ENCODE data around the gene PIK3C2A.

DNA sequence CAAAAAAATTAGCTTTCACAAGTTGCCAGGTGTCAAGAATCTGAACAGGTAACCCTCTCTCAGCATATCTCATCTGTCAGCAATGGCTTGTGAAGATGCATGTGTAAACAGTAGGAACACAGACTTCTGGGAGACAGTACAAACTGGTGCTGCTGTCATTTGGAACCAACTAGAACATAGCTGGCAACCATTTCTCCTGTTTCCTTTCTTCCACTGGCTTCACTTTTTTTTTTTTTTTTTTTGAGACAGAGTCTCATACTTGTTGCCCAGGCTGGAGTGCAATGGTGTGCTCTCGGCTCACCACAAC is 2.1 kb upstream of the PIK3C2A start:
- TF ChIP-seq, protein P1, sequence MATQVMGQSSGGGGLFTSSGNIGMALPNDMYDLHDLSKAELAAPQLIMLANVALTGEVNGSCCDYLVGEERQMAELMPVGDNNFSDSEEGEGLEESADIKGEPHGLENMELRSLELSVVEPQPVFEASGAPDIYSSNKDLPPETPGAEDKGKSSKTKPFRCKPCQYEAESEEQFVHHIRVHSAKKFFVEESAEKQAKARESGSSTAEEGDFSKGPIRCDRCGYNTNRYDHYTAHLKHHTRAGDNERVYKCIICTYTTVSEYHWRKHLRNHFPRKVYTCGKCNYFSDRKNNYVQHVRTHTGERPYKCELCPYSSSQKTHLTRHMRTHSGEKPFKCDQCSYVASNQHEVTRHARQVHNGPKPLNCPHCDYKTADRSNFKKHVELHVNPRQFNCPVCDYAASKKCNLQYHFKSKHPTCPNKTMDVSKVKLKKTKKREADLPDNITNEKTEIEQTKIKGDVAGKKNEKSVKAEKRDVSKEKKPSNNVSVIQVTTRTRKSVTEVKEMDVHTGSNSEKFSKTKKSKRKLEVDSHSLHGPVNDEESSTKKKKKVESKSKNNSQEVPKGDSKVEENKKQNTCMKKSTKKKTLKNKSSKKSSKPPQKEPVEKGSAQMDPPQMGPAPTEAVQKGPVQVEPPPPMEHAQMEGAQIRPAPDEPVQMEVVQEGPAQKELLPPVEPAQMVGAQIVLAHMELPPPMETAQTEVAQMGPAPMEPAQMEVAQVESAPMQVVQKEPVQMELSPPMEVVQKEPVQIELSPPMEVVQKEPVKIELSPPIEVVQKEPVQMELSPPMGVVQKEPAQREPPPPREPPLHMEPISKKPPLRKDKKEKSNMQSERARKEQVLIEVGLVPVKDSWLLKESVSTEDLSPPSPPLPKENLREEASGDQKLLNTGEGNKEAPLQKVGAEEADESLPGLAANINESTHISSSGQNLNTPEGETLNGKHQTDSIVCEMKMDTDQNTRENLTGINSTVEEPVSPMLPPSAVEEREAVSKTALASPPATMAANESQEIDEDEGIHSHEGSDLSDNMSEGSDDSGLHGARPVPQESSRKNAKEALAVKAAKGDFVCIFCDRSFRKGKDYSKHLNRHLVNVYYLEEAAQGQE (IDR thresholded peaks at IDR 0.05; ENCODE audit: low read depth, low read length), result no peak
- TF ChIP-seq, protein P2, sequence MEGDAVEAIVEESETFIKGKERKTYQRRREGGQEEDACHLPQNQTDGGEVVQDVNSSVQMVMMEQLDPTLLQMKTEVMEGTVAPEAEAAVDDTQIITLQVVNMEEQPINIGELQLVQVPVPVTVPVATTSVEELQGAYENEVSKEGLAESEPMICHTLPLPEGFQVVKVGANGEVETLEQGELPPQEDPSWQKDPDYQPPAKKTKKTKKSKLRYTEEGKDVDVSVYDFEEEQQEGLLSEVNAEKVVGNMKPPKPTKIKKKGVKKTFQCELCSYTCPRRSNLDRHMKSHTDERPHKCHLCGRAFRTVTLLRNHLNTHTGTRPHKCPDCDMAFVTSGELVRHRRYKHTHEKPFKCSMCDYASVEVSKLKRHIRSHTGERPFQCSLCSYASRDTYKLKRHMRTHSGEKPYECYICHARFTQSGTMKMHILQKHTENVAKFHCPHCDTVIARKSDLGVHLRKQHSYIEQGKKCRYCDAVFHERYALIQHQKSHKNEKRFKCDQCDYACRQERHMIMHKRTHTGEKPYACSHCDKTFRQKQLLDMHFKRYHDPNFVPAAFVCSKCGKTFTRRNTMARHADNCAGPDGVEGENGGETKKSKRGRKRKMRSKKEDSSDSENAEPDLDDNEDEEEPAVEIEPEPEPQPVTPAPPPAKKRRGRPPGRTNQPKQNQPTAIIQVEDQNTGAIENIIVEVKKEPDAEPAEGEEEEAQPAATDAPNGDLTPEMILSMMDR (IDR thresholded peaks at IDR 0.05), result no peak
- TF ChIP-seq RFX5 (IDR thresholded peaks at IDR 0.05; ENCODE audit: low read length), result no peak
- no peak for TF ChIP-seq FOXJ3 (CRISPR knock-in tag; IDR thresholded peaks at IDR 0.05)
- no peak for TF ChIP-seq RAD21 (IDR thresholded peaks at IDR 0.05; ENCODE audit: low read length)
- TF ChIP-seq NFIC (IDR thresholded peaks at IDR 0.05; ENCODE audit: borderline replicate concordance), result no peak
